ENCODE data around the gene CLRN1.

CLRN1 gene

GRCh38 chr3:150928234-150928633 lies 44.3 kb downstream of the CLRN1 start:
- DNase-seq (ENCODE audit: low read depth): no peak
- H3K4me3 ChIP-seq (ENCODE audit: low read depth, low read length): no peak overlapping the region
- TF ChIP-seq CTCF (IDR thresholded peaks at IDR 0.05; ENCODE audit: insufficient read depth, low read depth, low read length, missing control alignments): no peak

GRCh38 chr3:150926328-150926727 lies 46.2 kb downstream of the CLRN1 start:
- no peak for TF ChIP-seq CTCF (IDR thresholded peaks at IDR 0.05; ENCODE audit: insufficient read depth, low read depth, low read length, missing control alignments)

GRCh38 chr3:150925751-150926201 lies 46.8 kb downstream of the CLRN1 start:
- peak; percentile 80 for TF ChIP-seq CTCF (IDR thresholded peaks at IDR 0.05; ENCODE audit: insufficient read depth, low read depth, low read length, missing control alignments)
- peak; percentile 62 for DNase-seq (ENCODE audit: low read depth)
- peak overlapping the region; percentile 2; the same call in 1 of the 2 replicates for H3K4me3 ChIP-seq (ENCODE audit: low read depth, low read length)

More at GRCh38 chr3:150926328-150926727, 46.2 kb downstream of the CLRN1 start:
- no peak for DNase-seq (ENCODE audit: low read depth)
- H3K4me3 ChIP-seq (ENCODE audit: low read depth, low read length): no peak overlapping the region

GRCh38 chr3:150922611-150923010 lies 49.9 kb downstream of the CLRN1 start:
- no peak for DNase-seq (ENCODE audit: low read depth)
- H3K4me3 ChIP-seq (ENCODE audit: low read depth, low read length): no peak overlapping the region
- no peak for TF ChIP-seq CTCF (IDR thresholded peaks at IDR 0.05; ENCODE audit: insufficient read depth, low read depth, low read length, missing control alignments)

GRCh38 chr3:150921209-150921608 lies 51.3 kb downstream of the CLRN1 start:
- TF ChIP-seq CTCF (IDR thresholded peaks at IDR 0.05; ENCODE audit: insufficient read depth, low read depth, low read length, missing control alignments): no peak
- DNase-seq (ENCODE audit: low read depth): no peak

GRCh38 chr3:150920236-150920635 lies 52.3 kb downstream of the CLRN1 start:
- TF ChIP-seq CTCF (IDR thresholded peaks at IDR 0.05; ENCODE audit: insufficient read depth, low read depth, low read length, missing control alignments): no peak
- no peak overlapping the region for H3K4me3 ChIP-seq (ENCODE audit: low read depth, low read length)
- no peak for DNase-seq (ENCODE audit: low read depth)

More at GRCh38 chr3:150921209-150921608, 51.3 kb downstream of the CLRN1 start:
- H3K4me3 ChIP-seq (ENCODE audit: low read depth, low read length): no peak overlapping the region

- no peak for TF ChIP-seq CTCF (IDR thresholded peaks at IDR 0.05; ENCODE audit: insufficient read depth, low read depth, low read length, missing control alignments)
- peak; percentile 16 for DNase-seq (ENCODE audit: low read depth)
- no peak overlapping the region for H3K4me3 ChIP-seq (ENCODE audit: low read depth, low read length)
Measured at GRCh38 chr3:150917951-150918350, 54.6 kb downstream of the CLRN1 start.
